Cardiac fibroblast (primary cell): ENCODE data around the gene SLC22A23.
A peak's percentile ranks its signal among the peaks of the same experiment; 100 is the strongest.

Experiments
- DNase-seq, 2 donors: peaks; one replicate each; pipeline versions ENCODE4 v3.0.0 to v3.0.0-alpha.2; 2010; ENCODE audit warnings: low read depth in 2 of 2
- H3K4me3 ChIP-seq, 2 donors: replicated peaks in 1 of 2; 1 replicate in 1 of 2; 2 replicates in 1 of 2; pipeline ENCODE4 v1.5.1; 2011; ENCODE audit warnings: low read depth in 2 of 2, low read length in 2 of 2, mild to moderate bottlenecking in 2 of 2, moderate library complexity in 1 of 2
- TF ChIP-seq, protein P1 (sequence below): IDR thresholded peaks from one replicate; pipeline ENCODE4 v1.5.1; 2011; ENCODE audit warnings: low read depth, mild to moderate bottlenecking, low read length, inconsistent platforms

SLC22A23 gene

GRCh38 chr6:3423439-3424184, 33.2 kb downstream of the SLC22A23 start:
- no peak overlapping the region for H3K4me3 ChIP-seq
- TF ChIP-seq, protein P1, sequence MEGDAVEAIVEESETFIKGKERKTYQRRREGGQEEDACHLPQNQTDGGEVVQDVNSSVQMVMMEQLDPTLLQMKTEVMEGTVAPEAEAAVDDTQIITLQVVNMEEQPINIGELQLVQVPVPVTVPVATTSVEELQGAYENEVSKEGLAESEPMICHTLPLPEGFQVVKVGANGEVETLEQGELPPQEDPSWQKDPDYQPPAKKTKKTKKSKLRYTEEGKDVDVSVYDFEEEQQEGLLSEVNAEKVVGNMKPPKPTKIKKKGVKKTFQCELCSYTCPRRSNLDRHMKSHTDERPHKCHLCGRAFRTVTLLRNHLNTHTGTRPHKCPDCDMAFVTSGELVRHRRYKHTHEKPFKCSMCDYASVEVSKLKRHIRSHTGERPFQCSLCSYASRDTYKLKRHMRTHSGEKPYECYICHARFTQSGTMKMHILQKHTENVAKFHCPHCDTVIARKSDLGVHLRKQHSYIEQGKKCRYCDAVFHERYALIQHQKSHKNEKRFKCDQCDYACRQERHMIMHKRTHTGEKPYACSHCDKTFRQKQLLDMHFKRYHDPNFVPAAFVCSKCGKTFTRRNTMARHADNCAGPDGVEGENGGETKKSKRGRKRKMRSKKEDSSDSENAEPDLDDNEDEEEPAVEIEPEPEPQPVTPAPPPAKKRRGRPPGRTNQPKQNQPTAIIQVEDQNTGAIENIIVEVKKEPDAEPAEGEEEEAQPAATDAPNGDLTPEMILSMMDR, result no peak
- no peak for DNase-seq

DNA sequence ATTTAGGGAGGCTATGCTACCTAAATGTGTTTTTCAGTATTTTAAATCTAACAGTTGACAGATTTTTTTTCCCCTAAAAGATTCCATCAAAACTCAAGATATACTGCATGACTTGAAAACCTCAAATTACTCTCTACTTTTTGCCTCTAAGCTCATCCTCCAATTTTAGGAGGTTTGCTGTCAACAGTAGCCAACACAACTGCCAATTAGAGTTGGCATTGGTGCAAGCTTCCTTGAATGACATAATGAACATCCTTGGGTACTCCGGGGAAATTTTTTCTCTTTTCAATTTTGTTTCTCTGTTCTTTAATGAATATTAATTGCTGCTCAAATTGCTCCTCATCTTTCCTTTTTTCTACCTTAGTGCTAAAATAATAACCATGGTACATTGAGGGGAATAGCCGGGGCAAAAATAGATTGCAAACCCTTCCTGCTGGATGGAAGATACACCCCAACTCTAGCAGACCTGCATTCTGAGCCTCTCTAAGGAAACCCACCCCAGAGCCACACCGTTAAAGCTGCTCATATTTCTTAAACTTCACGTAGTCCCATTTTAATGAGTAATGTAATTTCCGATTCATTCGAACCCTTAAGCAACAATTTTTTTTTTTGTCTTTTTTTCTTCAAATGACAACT, 34.3 kb downstream of the SLC22A23 start:
- no peak for DNase-seq
- no peak overlapping the region for H3K4me3 ChIP-seq
- TF ChIP-seq, protein P1, result no peak

DNA sequence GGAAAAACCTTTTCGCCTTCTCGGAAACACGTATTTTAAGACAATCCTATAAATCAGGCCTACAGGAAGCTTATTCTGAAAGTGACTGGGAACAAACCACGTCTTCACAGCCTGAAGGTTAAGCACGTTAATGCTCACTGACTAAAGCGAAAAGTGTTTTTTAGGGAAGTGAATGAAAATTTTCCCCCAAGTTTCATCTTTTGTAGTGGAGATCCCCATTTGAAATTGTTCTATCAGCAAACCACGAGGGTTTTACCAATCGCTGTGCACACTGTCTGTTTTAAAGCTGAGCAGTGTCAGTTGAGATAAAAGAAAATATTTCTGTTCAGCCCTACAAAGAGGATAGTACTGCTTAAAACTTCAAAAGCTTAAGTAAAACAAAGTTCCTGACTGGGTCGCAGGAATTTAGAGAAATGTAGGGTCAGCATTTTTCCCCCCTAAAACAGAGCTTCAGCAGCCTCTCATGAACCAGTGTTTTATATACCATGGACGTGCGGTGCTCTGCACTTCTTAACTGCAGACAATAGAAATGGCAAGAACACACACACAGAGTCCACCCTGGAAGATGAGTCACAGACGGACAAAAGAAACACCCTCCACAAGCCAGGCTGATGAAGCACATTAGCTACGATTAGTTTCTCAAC, 34.9 kb downstream of the SLC22A23 start:
- TF ChIP-seq, protein P1, result no peak
- DNase-seq, result peak; percentile 73 to 89
- no peak overlapping the region for H3K4me3 ChIP-seq

DNA sequence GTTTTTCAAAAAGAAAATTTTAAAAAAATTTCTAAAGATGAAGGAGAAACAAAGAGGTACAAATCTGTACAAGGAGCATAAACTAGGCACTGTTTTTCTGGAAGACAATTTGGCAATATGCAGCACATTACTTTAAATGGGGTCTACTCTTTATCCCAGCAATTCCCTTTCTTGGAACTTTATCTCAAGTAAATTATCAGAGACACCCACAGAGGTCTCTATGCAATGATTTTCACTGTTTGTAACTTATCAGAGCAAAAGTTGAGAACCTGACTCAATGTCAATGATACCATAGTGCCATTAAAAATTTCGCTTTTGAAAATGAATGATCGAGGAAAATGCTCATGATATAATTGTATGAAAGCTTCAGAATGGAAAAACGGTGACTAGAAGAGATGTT, 35.7 kb downstream of the SLC22A23 start:
- DNase-seq, result no peak

GRCh38 chr6:3419624-3420272, 37.1 kb downstream of the SLC22A23 start:
- DNase-seq, result peak; percentile 45 to 95
- TF ChIP-seq, protein P1, result no peak
- no peak overlapping the region for H3K4me3 ChIP-seq

More for the DNA sequence above, 35.7 kb downstream of the SLC22A23 start:
- H3K4me3 ChIP-seq, result no peak overlapping the region
- TF ChIP-seq, protein P1, result no peak

DNA sequence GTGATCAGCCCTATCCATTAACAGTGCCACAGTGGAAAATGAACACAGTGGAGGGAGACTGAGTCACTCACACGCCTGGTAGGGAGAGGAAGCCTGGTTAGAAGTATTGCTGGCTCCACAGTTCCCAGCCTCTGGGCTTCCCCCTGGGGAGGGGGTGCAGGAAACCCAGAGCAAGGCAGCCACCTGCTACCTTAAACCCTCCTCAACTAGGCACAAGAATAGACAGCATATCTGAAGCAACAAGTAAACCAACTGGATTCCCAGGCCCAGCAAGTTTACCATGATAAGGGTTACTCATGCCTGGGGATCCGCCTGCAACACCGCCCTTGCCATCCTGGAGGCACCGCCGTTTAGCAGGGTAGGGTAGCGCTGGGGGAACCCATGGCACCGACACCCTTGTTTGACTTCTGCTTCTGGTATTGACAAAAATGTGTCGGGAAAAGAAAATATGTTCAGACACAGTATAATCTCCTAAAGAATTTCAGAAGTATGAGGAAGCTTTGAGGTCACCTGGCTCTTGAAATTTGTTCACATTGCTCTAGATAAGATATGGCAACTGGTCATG, 38.3 kb downstream of the SLC22A23 start:
- TF ChIP-seq, protein P1, result no peak
- no peak overlapping the region for H3K4me3 ChIP-seq
- DNase-seq, result no peak
